Spleen (tissue), 11 donors: Measurements from ENCODE around the gene GAMT. TPM values are rescaled to one million over a fixed set of nuclear protein-coding genes. Genes with fewer than 3 reads are reported as not detected.

Experiments
- DNase-seq: peaks from one replicate; pipeline ENCODE4 v3.0.0-alpha.2; 2020
- H3K27ac ChIP-seq, 8 donors: fragments of 200-600 bp; sonication (generic) in 7 of 8; 1 replicate in 4 of 8; 2 replicates in 4 of 8; pipeline versions ENCODE4 v1.5.0 to v1.8.0; 2016 to 2021; ENCODE audit warnings: inconsistent platforms in 4 of 8, mild to moderate bottlenecking in 4 of 8, moderate library complexity in 1 of 8
- H3K27me3 ChIP-seq, 7 donors: fragments of 200-600 bp; sonication (generic) in 6 of 7; replicated peaks in 1 of 7; 1 replicate in 4 of 7; 2 replicates in 3 of 7; pipeline versions ENCODE4 v1.5.0 to v1.8.0; 2016 to 2021; ENCODE audit warnings: inconsistent platforms in 3 of 7, mild to moderate bottlenecking in 1 of 7
- H3K36me3 ChIP-seq, 6 donors: fragments of 200-600 bp; sonication (generic) in 5 of 6; 1 replicate in 4 of 6; 2 replicates in 2 of 6; pipeline versions ENCODE4 v1.5.0 to v1.8.0; 2016 to 2021; ENCODE audit warnings: inconsistent platforms in 2 of 6
- H3K4me1 ChIP-seq, 6 donors: fragments of 200-600 bp; sonication (generic) in 5 of 6; 1 replicate in 3 of 6; 2 replicates in 3 of 6; pipeline versions ENCODE4 v1.5.0 to v1.8.0; 2016 to 2021; ENCODE audit warnings: inconsistent platforms in 3 of 6
- H3K4me3 ChIP-seq, 8 donors: fragments of 200-600 bp; sonication (generic) in 7 of 8; 1 replicate in 4 of 8; 2 replicates in 4 of 8; pipeline versions ENCODE4 v1.5.0 to v1.8.0; 2016 to 2021; ENCODE audit warnings: inconsistent platforms in 4 of 8, mild to moderate bottlenecking in 4 of 8, moderate library complexity in 2 of 8
- H3K9me3 ChIP-seq, 8 donors: fragments of 200-600 bp; sonication (generic) in 7 of 8; 1 replicate in 4 of 8; 2 replicates in 4 of 8; pipeline versions ENCODE4 v1.5.0 to v1.8.0; 2016 to 2021; ENCODE audit warnings: inconsistent platforms in 4 of 8
- CTCF ChIP-seq, 11 experiments: fragments of 200-600 bp in 7 of 11; fragments of 450-650 bp in 4 of 11; sonication (generic) in 4 of 11; IDR thresholded peaks in 8 of 11; conservative IDR thresholded peaks in 3 of 11; 1 replicate in 7 of 11; 2 replicates in 4 of 11; pipeline versions ENCODE4 v1.4.0 to v1.8.0; 2016 to 2021; ENCODE audit warnings: antibody characterized with exemption in 11 of 11, inconsistent platforms in 4 of 11, mild to moderate bottlenecking in 1 of 11
- POLR2A ChIP-seq, 3 donors: fragments of 450-650 bp; IDR thresholded peaks; one replicate each; pipeline ENCODE4 v1.5.1; 2017; ENCODE audit warnings: antibody characterized with exemption in 3 of 3, mild to moderate bottlenecking in 1 of 3
- POLR2AphosphoS5 ChIP-seq, 3 donors: sonication (generic); formaldehyde crosslinking; IDR thresholded peaks; one replicate each; pipeline ENCODE4 v1.5.1; 2017; ENCODE audit warnings: antibody characterized with exemption in 3 of 3
- WGBS, 5 donors: extraction: QIAGEN DNeasy Blood & Tissue Kit in 3 of 5; methylation state at CpG; one replicate each; pipeline versions ENCODE4 v1.1.5 to v1.1.7; 2013 to 2018; 5-methylcytosine and 5-hydroxymethylcytosine counted together
- intact Hi-C: fragments of 100-400 bp; cut with DNase I; formaldehyde crosslinking; loops from one replicate; pipeline ENCODE4 v1.15.0; 2023; ENCODE audit warnings: low total_unique reads
- polyA plus RNA-seq, 3 donors: library from polyadenylated mRNA; stranded (reverse); fragments of 200-250 nt; gene quantifications; one replicate each; pipeline ENCODE4 v1.2.1, GENCODE V29; 2013
- total RNA-seq, 7 donors: library from RNA; depleted of rRNA in 3 of 7; stranded (reverse); fragments of >200 nt in 3 of 7; fragmentation: NEBNext Ultra II Directional in 4 of 7; extraction: Animal tissue kit (Norgen Biotek cat#: 25700) in 4 of 7; gene quantifications; one replicate each; pipeline versions ENCODE4 v1.1.0 to v1.2.1, GENCODE V29; 2016 to 2021
- donor health status: healthy with polysubstance abuse.
- donor health status: DM: no; HTN: no; CAD: no; lungs with moderate emphysema.
- donor health status: DM: no; HTN: no; CAD: no.
- donor health status: Bipolar disorder and iron deficiency.
- donor health status: healthy.
- donor health status: DM: no; HTN: no; CAD: no.
- donor health status: DM: yes; HTN: yes; CAD: no.

The GAMT gene
- total and polyA plus RNA-seq, 10 donors = 7.1 to 20.4 (median 12.4) TPM

- no peak for DNase-seq
- no peaks in the 10 kb centered on the region for H3K27me3 ChIP-seq
- H3K36me3 ChIP-seq = peaks cover 0 to 99% (median 61%) of the 10 kb centered on the region in 6 donors
- 96 to 99% (median 97%) methylated on average over 7 to 18 of the region's 18 CpGs for WGBS, 5 donors
- no peaks in the 10 kb centered on the region for H3K9me3 ChIP-seq
- H3K4me1 ChIP-seq = peaks cover 9 to 50% (median 22%) of the 10 kb centered on the region in 6 donors
- no peak for TF ChIP-seq CTCF (IDR thresholded peaks at IDR 0.05 in 8 of 11, conservative IDR thresholded peaks at IDR 0.05 in 3 of 11)
- no peak for TF ChIP-seq POLR2AphosphoS5 (IDR thresholded peaks at IDR 0.05)
- no peak for TF ChIP-seq POLR2A (IDR thresholded peaks at IDR 0.05)
- H3K4me3 ChIP-seq = no peak overlapping the region
- intact Hi-C loops = no loop called here
- no peak overlapping the region for H3K27ac ChIP-seq
These were observed 32.0 kb downstream of the GAMT start for GRCh38 chr19:1369214-1369805.

DNA sequence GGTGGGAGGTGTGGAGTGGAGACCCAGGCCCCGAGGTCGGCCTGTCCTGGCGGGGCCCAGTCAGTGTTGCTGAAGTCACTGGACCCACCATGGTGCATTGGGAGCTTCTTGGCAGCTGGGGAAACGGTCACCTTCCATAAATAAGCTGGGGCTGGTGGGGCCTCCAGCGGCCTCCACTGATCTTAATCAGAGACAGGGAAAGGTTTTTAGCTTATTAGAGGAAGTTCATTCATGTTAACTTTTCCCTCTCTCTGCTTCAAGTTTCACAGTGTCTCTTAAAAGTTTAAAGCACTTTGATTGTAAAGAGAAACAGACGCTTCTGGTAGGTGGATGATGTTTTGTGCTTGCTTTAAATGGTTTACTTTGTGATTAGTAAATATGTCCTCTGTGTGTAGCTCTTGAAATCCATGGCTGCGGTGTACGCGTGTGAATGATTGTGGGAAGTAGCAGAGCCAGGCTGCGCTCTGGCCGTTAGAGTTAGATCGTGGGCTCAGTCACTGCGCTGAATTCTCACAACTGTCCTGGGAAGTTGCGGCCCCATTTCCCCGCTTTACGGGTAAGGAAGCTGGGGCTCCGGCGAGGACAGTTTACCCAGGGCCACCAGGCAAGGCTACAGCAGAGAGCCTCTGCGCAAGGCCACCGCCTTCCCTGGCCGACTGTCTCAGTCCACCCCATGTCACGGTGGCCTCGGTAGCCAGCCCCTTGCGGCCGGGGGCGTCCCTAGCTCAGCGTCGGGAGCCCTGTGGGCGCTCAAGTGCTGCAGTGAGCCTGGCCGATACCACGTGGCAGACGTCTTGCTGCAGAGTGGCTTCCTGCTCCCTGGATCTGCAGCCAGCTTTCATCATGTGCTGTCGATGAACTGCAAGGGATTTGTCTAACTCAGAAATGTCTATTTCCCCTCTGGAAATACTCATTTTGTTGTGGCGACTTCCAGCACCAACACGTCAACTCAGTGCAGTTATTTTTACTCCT, 34.2 kb downstream of the GAMT start:
- WGBS, 5 donors = 51 to 74% (median 66%) methylated on average over 25 to 35 of the region's 35 CpGs
- intact Hi-C loops = no loop called here
- Histone ChIP-seq H3K36me3 (peaks cover 0 to 97% (median 53%) of the 10 kb centered on the region in 6 donors), H3K27ac (no peak overlapping the region), H3K4me3 (no peak overlapping the region), H3K4me1 (peaks cover 12 to 50% (median 25%) of the 10 kb centered on the region in 6 donors), H3K9me3 (no peaks in the 10 kb centered on the region), H3K27me3 (no peaks in the 10 kb centered on the region)
- peak in 1 of 3 donors; percentile 36 for TF ChIP-seq POLR2AphosphoS5 (IDR thresholded peaks at IDR 0.05)
- no peak for TF ChIP-seq POLR2A (IDR thresholded peaks at IDR 0.05)
- no peak for DNase-seq

GRCh38 chr19:1366296-1366695, 35.0 kb downstream of the GAMT start:
- Histone ChIP-seq H3K4me1 (peaks cover 12 to 56% (median 31%) of the 10 kb centered on the region in 6 donors), H3K4me3 (no peak overlapping the region), H3K36me3 (peaks cover 0 to 97% (median 52%) of the 10 kb centered on the region in 6 donors), H3K27ac (no peak overlapping the region), H3K9me3 (no peaks in the 10 kb centered on the region), H3K27me3 (no peaks in the 10 kb centered on the region)
- DNase-seq = no peak
- no peak for TF ChIP-seq POLR2A (IDR thresholded peaks at IDR 0.05)
- no peak for TF ChIP-seq POLR2AphosphoS5 (IDR thresholded peaks at IDR 0.05)
- no peak for TF ChIP-seq CTCF (IDR thresholded peaks at IDR 0.05 in 8 of 11, conservative IDR thresholded peaks at IDR 0.05 in 3 of 11)
- WGBS, 5 donors = 89 to 94% (median 91%) methylated on average over 10 of the region's 10 CpGs
- intact Hi-C loops = no loop called here

DNA sequence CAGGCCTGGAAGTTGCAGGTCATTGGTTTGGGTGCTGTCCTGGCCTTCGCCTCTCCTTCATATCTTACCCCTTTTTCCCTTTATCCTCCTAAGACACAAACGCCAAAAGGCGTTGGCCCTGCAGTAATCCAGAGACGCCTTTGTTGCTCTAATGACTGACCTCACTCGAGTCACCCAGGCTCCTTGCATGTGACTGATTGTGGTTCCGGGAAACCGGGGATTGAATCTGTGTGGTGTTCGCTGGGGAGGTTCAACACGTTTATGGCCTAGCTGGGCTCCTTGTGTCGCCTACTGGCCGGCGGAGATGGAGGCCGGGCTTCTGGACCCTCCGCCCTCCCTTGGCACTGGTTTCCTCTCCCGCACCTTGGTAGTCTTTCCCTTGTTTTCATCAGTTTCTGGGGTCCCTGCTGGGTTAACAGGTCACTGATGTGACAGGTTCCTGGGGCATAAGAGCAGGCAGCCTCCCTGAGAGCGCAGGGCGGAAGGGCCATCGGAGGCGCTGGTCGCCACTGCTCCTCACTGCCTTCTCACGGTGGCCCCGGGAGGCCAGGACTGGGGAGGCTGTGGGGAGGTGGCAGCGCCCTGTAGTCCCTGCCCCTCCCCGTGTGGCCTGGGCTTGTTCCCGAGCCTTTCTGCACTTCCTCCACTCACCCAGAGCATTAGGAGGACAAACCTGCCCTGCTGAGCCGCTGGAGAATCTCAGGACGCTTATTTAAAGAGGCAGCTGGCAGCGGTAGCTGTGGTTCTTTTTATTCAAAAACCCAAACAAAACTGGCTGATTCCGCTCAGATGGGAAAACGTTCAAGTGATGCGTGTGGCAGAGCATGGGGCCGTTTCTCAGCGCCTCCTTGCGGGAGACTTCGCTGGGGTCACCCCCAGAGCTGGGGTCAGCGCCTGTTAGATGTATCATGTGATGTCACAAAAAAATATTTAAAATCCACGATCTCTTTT, 35.7 kb downstream of the GAMT start:
- no peaks in the 10 kb centered on the region for H3K27me3 ChIP-seq
- H3K27ac ChIP-seq = no peak overlapping the region
- H3K9me3 ChIP-seq = no peaks in the 10 kb centered on the region
- H3K4me1 ChIP-seq = peaks cover 12 to 63% (median 36%) of the 10 kb centered on the region in 6 donors
- H3K4me3 ChIP-seq = no peak overlapping the region
- TF ChIP-seq CTCF (IDR thresholded peaks at IDR 0.05 in 8 of 11, conservative IDR thresholded peaks at IDR 0.05 in 3 of 11) (no peak), POLR2A (IDR thresholded peaks at IDR 0.05) (no peak), POLR2AphosphoS5 (IDR thresholded peaks at IDR 0.05) (no peak)
- 87 to 92% (median 90%) methylated on average over 34 to 37 of the region's 37 CpGs for WGBS, 5 donors
- intact Hi-C loops = no loop called here
- H3K36me3 ChIP-seq = peaks cover 0 to 97% (median 50%) of the 10 kb centered on the region in 6 donors
- no peak for DNase-seq
